Uterus (tissue), 2 donors: ENCODE data around the gene C4orf50.

Experiments
- CTCF ChIP-seq, 4 experiments: fragments of 200-600 bp in 2 of 4; fragments of 450-650 bp in 2 of 4; sonication (generic) in 2 of 4; IDR thresholded peaks; one replicate each; pipeline ENCODE4 v1.5.1; 2016 to 2019; ENCODE audit warnings: antibody characterized with exemption in 4 of 4, mild to moderate bottlenecking in 2 of 4, moderate library complexity in 1 of 4
- POLR2A ChIP-seq, 2 donors: fragments of 450-650 bp; IDR thresholded peaks; one replicate each; pipeline ENCODE4 v1.6.1; 2016; ENCODE audit warnings: antibody characterized with exemption in 2 of 2, mild to moderate bottlenecking in 1 of 2, moderate library complexity in 1 of 2

DNA sequence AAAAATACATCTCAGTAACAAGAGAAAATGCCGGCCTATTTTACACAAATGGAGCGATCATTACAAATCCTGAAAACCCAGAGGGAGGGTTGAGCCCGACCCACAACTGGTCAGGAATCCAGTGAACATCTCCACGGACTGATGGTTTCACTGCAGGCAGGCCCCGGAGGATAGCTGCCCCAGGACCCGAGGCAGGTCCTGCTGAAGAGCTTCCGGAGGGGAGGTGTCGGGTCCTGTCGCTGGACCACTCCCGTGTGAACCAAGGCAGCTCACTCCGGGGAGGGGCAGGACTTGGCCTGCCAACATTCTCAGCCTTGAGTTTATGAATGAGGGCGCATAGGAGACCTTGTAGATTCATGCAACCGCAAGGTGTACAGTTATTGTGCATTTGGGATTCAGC, 120.6 kb downstream of the C4orf50 start:
- TF ChIP-seq POLR2A (IDR thresholded peaks at IDR 0.05) (no peak), CTCF (IDR thresholded peaks at IDR 0.05) (no peak)
